ENCODE measurements around the gene DDX10.

Gene DDX10

GRCh38 chr11:108967571-108967970 is 302.7 kb downstream of the DDX10 start:
- Mint-ChIP-seq H3K4me1 (no peaks in the 10 kb centered on the region), H3K9me3 (no peaks in the 10 kb centered on the region), H3K36me3 (no peaks in the 10 kb centered on the region), H3K27ac (no peak overlapping the region), H3K4me3 (no peak overlapping the region), H3K27me3 (peaks cover 1% of the 10 kb centered on the region)
- DNase-seq (ENCODE audit: low spot score in 2 of 2), result no peak
- ATAC-seq (ENCODE audit: low read depth), result no peak

GRCh38 chr11:108970221-108970991 is 305.5 kb downstream of the DDX10 start:
- Mint-ChIP-seq H3K27me3 (peaks cover 1% of the 10 kb centered on the region), H3K4me3 (no peak overlapping the region), H3K27ac (no peak overlapping the region), H3K36me3 (no peaks in the 10 kb centered on the region), H3K4me1 (no peaks in the 10 kb centered on the region), H3K9me3 (no peaks in the 10 kb centered on the region)
- ATAC-seq (ENCODE audit: low read depth) (no peak), DNase-seq (ENCODE audit: low spot score in 2 of 2) (no peak)

- DNase-seq (ENCODE audit: low spot score in 2 of 2), result no peak
- Mint-ChIP-seq H3K27ac (no peak overlapping the region), H3K27me3 (peaks cover 2% of the 10 kb centered on the region), H3K36me3 (no peaks in the 10 kb centered on the region), H3K4me3 (no peak overlapping the region), H3K9me3 (peaks cover 1% of the 10 kb centered on the region), H3K4me1 (no peaks in the 10 kb centered on the region)
- no peak for ATAC-seq (ENCODE audit: low read depth)
Observed at GRCh38 chr11:108973402-108974162, 308.7 kb downstream of the DDX10 start.

- H3K4me1 Mint-ChIP-seq, result no peaks in the 10 kb centered on the region
- peaks cover 4% of the 10 kb centered on the region for H3K27me3 Mint-ChIP-seq
- H3K27ac Mint-ChIP-seq, result no peak overlapping the region
- no peaks in the 10 kb centered on the region for H3K36me3 Mint-ChIP-seq
- H3K9me3 Mint-ChIP-seq, result peaks cover 1% of the 10 kb centered on the region
- ATAC-seq (ENCODE audit: low read depth) (no peak), DNase-seq (ENCODE audit: low spot score in 2 of 2) (no peak)
- H3K4me3 Mint-ChIP-seq, result no peak overlapping the region
Observed at GRCh38 chr11:108975026-108975425, 310.2 kb downstream of the DDX10 start.

- H3K36me3 Mint-ChIP-seq, result no peaks in the 10 kb centered on the region
- peaks cover 4% of the 10 kb centered on the region for H3K27me3 Mint-ChIP-seq
- H3K27ac Mint-ChIP-seq, result no peak overlapping the region
- H3K4me3 Mint-ChIP-seq, result no peak overlapping the region
- ATAC-seq (ENCODE audit: low read depth) (no peak), DNase-seq (ENCODE audit: low spot score in 2 of 2) (no peak)
- peaks cover 1% of the 10 kb centered on the region for H3K9me3 Mint-ChIP-seq
- H3K4me1 Mint-ChIP-seq, result no peaks in the 10 kb centered on the region
Observed at GRCh38 chr11:108975641-108976071, 310.8 kb downstream of the DDX10 start.

- DNase-seq (ENCODE audit: low spot score in 2 of 2) (no peak), ATAC-seq (ENCODE audit: low read depth) (no peak)
- Mint-ChIP-seq H3K4me1 (no peaks in the 10 kb centered on the region), H3K27ac (no peak overlapping the region), H3K27me3 (peaks cover 3% of the 10 kb centered on the region), H3K9me3 (no peaks in the 10 kb centered on the region), H3K36me3 (no peaks in the 10 kb centered on the region), H3K4me3 (no peak overlapping the region)
Observed at GRCh38 chr11:108983636-108984420, 319.0 kb downstream of the DDX10 start.

GRCh38 chr11:108984523-108984922 is 319.7 kb downstream of the DDX10 start:
- Mint-ChIP-seq H3K4me1 (no peaks in the 10 kb centered on the region), H3K27me3 (peaks cover 3% of the 10 kb centered on the region), H3K36me3 (no peaks in the 10 kb centered on the region), H3K9me3 (no peaks in the 10 kb centered on the region), H3K27ac (no peak overlapping the region), H3K4me3 (no peak overlapping the region)
- DNase-seq (ENCODE audit: low spot score in 2 of 2), result no peak
- ATAC-seq (ENCODE audit: low read depth), result no peak

- Mint-ChIP-seq H3K9me3 (peaks cover under 1% of the 10 kb centered on the region), H3K4me1 (no peaks in the 10 kb centered on the region), H3K4me3 (no peak overlapping the region), H3K27ac (no peak overlapping the region), H3K36me3 (no peaks in the 10 kb centered on the region), H3K27me3 (peaks cover 2% of the 10 kb centered on the region)
- no peak for DNase-seq (ENCODE audit: low spot score in 2 of 2)
- no peak for ATAC-seq (ENCODE audit: low read depth)
Observed at GRCh38 chr11:108985236-108985944, 320.5 kb downstream of the DDX10 start.

GRCh38 chr11:108985945-108986279 is 321.0 kb downstream of the DDX10 start:
- Mint-ChIP-seq H3K9me3 (peaks cover 3% of the 10 kb centered on the region), H3K4me1 (no peaks in the 10 kb centered on the region), H3K36me3 (no peaks in the 10 kb centered on the region), H3K4me3 (no peak overlapping the region), H3K27me3 (peaks cover 2% of the 10 kb centered on the region), H3K27ac (no peak overlapping the region)
- no peak for ATAC-seq (ENCODE audit: low read depth)
- DNase-seq (ENCODE audit: low spot score in 2 of 2), result no peak
